OCI-LY7 (cell line): ENCODE measurements around the gene ADH1B.

Experiments used
- CTCF ChIP-seq: fragments of 200-600 bp; sonication (generic); conservative IDR thresholded peaks from 2 replicates; pipeline ENCODE4 v1.5.1; 2014; ENCODE audit warnings: mild to moderate bottlenecking, antibody characterized with exemption, low read length, moderate library complexity, mixed read lengths
- EZH2phosphoT487 ChIP-seq: fragments of 200-600 bp; sonication (generic); IDR thresholded peaks from 2 replicates; pipeline ENCODE4 v1.6.1; 2018; ENCODE audit warnings: low read depth, borderline replicate concordance, mild to moderate bottlenecking, mixed run types, antibody characterized with exemption, low read length, moderate library complexity, mixed read lengths

- no peak for TF ChIP-seq CTCF
- TF ChIP-seq EZH2phosphoT487, result no peak
These were observed 56.3 kb downstream of the ADH1B start for GRCh38 chr4:99264927-99265326.
